Bronchial epithelial cell (primary cell): Measurements from ENCODE around the gene DNAI2. TPM values are rescaled to one million over a fixed set of nuclear protein-coding genes. Genes with fewer than 3 reads are reported as not detected.
"Not testable (repeated sequence)": the region's sequence is repeated elsewhere in the genome, so short reads cannot be mapped to it uniquely, and the experiment has no call there.

ENCODE experiments used
- DNase-seq: peaks from one replicate; pipeline ENCODE4 v3.0.0-alpha.2; 2010; ENCODE audit warnings: low read depth
- FAIRE-seq: peaks from 2 replicates; lab custom pipeline; 2011; peaks lifted over from hg19 to GRCh38; lab: Jason Lieb, UNC
- H3K27me3 ChIP-seq: 2 replicates; pipeline ENCODE4 v1.5.1; 2011; ENCODE audit warnings: low read length; ENCODE audit not compliant: control insufficient read depth, insufficient read depth
- H3K36me3 ChIP-seq: 2 replicates; pipeline ENCODE4 v1.5.1; 2011; ENCODE audit warnings: low read length; ENCODE audit not compliant: control insufficient read depth, insufficient read depth
- H3K4me3 ChIP-seq: 2 replicates; pipeline ENCODE4 v1.5.1; 2011; ENCODE audit warnings: mild to moderate bottlenecking, low read depth, low read length, control low read depth
- CTCF ChIP-seq: IDR thresholded peaks from 2 replicates; pipeline ENCODE4 v1.5.1; 2011; ENCODE audit warnings: mild to moderate bottlenecking, moderate library complexity, low read length, control low read depth, inconsistent platforms; ENCODE audit not compliant: insufficient read depth, severe bottlenecking
- total RNA-seq: library from RNA; depleted of rRNA; stranded (reverse); fragments of >200 nt; gene quantifications from 2 replicates; pipeline ENCODE4 v1.2.1, GENCODE V29; 2014

The DNAI2 gene
- total RNA-seq, 1 donor from 2014 or later = not detected

GRCh38 chr17:74280093-74280513 is 6.1 kb downstream of the DNAI2 start:
- H3K36me3 ChIP-seq = no peaks in the 10 kb centered on the region
- no peak for TF ChIP-seq CTCF
- FAIRE-seq (no peak), DNase-seq (no peak)
- no peak overlapping the region for H3K4me3 ChIP-seq
- H3K27me3 ChIP-seq = peaks cover 4% of the 10 kb centered on the region

GRCh38 chr17:74281799-74282198 is 7.8 kb downstream of the DNAI2 start:
- Histone ChIP-seq H3K36me3 (no peaks in the 10 kb centered on the region), H3K27me3 (peaks cover 1% of the 10 kb centered on the region), H3K4me3 (no peak overlapping the region)
- FAIRE-seq (no peak), DNase-seq (no peak)
- TF ChIP-seq CTCF = no peak

- H3K4me3 ChIP-seq, DNase-seq, FAIRE-seq, H3K27me3 ChIP-seq, H3K36me3 ChIP-seq: not testable (repeated sequence)
Observed at GRCh38 chr17:74282274-74282586, 8.2 kb downstream of the DNAI2 start.

- no peak for FAIRE-seq
Observed at GRCh38 chr17:74282587-74283370, 8.7 kb downstream of the DNAI2 start.

GRCh38 chr17:74283371-74283673 is 9.3 kb downstream of the DNAI2 start:
- TF ChIP-seq CTCF = no peak
- Histone ChIP-seq H3K4me3 (no peak overlapping the region), H3K36me3 (no peaks in the 10 kb centered on the region), H3K27me3 (peaks cover 1% of the 10 kb centered on the region)
- FAIRE-seq = no peak
- no peak for DNase-seq

More at GRCh38 chr17:74282587-74283370, 8.7 kb downstream of the DNAI2 start:
- no peaks in the 10 kb centered on the region for H3K36me3 ChIP-seq
- TF ChIP-seq CTCF = no peak
- DNase-seq = peak; percentile 91
- H3K27me3 ChIP-seq = peaks cover 1% of the 10 kb centered on the region
- H3K4me3 ChIP-seq = no peak overlapping the region

- Histone ChIP-seq H3K27me3 (peaks cover 1% of the 10 kb centered on the region), H3K4me3 (no peak overlapping the region), H3K36me3 (no peaks in the 10 kb centered on the region)
- no peak for TF ChIP-seq CTCF
- FAIRE-seq (no peak), DNase-seq (no peak)
Observed at GRCh38 chr17:74287031-74287602, 13.1 kb downstream of the DNAI2 start.
